ENCODE data around the gene MESD.

The MESD gene

GRCh38 chr15:81002009-81002330, 12.4 kb upstream of the MESD start:
- Histone ChIP-seq H3K9ac (ENCODE audit: low read depth in 1 of 2, low read length in 2 of 2) (peak overlapping the region; percentile 51 to 96), H3K36me3 (ENCODE audit: control insufficient read depth in 1 of 2, insufficient read depth in 2 of 2, low read length in 2 of 2) (peaks cover 0 to 7% of the 10 kb centered on the region in 2 donors), H3K4me1 (ENCODE audit: control insufficient read depth in 1 of 2, insufficient read depth in 2 of 2, low read length in 2 of 2) (peaks cover 13 to 22% of the 10 kb centered on the region in 2 donors), H3K4me3 (ENCODE audit: low read depth in 1 of 2, low read length in 2 of 2) (peak overlapping the region; percentile 90), H3K27ac (ENCODE audit: low read depth, low read length) (peak overlapping the region; percentile 97), H3K9me3 (ENCODE audit: control insufficient read depth in 1 of 2, low read length in 2 of 2) (no peaks in the 10 kb centered on the region), H3K27me3 (ENCODE audit: control insufficient read depth in 1 of 2, insufficient read depth in 2 of 2, low read length in 2 of 2) (no peaks in the 10 kb centered on the region)

GRCh38 chr15:81001152-81002008, 11.8 kb upstream of the MESD start:
- Histone ChIP-seq H3K9me3 (ENCODE audit: control insufficient read depth in 1 of 2, low read length in 2 of 2) (peaks cover under 1% of the 10 kb centered on the region in 2 donors), H3K27me3 (ENCODE audit: control insufficient read depth in 1 of 2, insufficient read depth in 2 of 2, low read length in 2 of 2) (no peaks in the 10 kb centered on the region), H3K4me1 (ENCODE audit: control insufficient read depth in 1 of 2, insufficient read depth in 2 of 2, low read length in 2 of 2) (peaks cover 13 to 22% of the 10 kb centered on the region in 2 donors)

GRCh38 chr15:81000624-81001151, 11.1 kb upstream of the MESD start, which contains the start of gene TLNRD1:
Gene TLNRD1 (plus strand): TSS chr15:81000923. CDS start chr15:81002272, 1,349 bp downstream.
- Histone ChIP-seq H3K9ac (ENCODE audit: low read depth in 1 of 2, low read length in 2 of 2) (peak within 1 kb of the TSS; percentile 86 to 96), H3K4me1 (ENCODE audit: control insufficient read depth in 1 of 2, insufficient read depth in 2 of 2, low read length in 2 of 2) (peaks cover 17 to 25% of the 10 kb centered on the region in 2 donors), H3K27me3 (ENCODE audit: control insufficient read depth in 1 of 2, insufficient read depth in 2 of 2, low read length in 2 of 2) (no peaks in the 10 kb centered on the region), H3K27ac (ENCODE audit: low read depth, low read length) (peak within 1 kb of the TSS; percentile 97), H3K36me3 (ENCODE audit: control insufficient read depth in 1 of 2, insufficient read depth in 2 of 2, low read length in 2 of 2) (peaks cover 0 to 7% of the 10 kb centered on the region in 2 donors), H3K9me3 (ENCODE audit: control insufficient read depth in 1 of 2, low read length in 2 of 2) (peaks cover 3 to 4% of the 10 kb centered on the region in 2 donors), H3K4me3 (ENCODE audit: low read depth in 1 of 2, low read length in 2 of 2) (peak within 1 kb of the TSS; percentile 90)

More at GRCh38 chr15:81001152-81002008, 11.8 kb upstream of the MESD start:
- peaks cover 0 to 7% of the 10 kb centered on the region in 2 donors for H3K36me3 ChIP-seq (ENCODE audit: control insufficient read depth in 1 of 2, insufficient read depth in 2 of 2, low read length in 2 of 2)
- peak overlapping the region; percentile 97 for H3K27ac ChIP-seq (ENCODE audit: low read depth, low read length)
- peak overlapping the region; percentile 64 to 96 for H3K9ac ChIP-seq (ENCODE audit: low read depth in 1 of 2, low read length in 2 of 2)
- peak overlapping the region; percentile 90 for H3K4me3 ChIP-seq (ENCODE audit: low read depth in 1 of 2, low read length in 2 of 2)

- peaks cover 21 to 30% of the 10 kb centered on the region in 2 donors for H3K4me1 ChIP-seq (ENCODE audit: control insufficient read depth in 1 of 2, insufficient read depth in 2 of 2, low read length in 2 of 2)
- peaks cover 0 to 7% of the 10 kb centered on the region in 2 donors for H3K36me3 ChIP-seq (ENCODE audit: control insufficient read depth in 1 of 2, insufficient read depth in 2 of 2, low read length in 2 of 2)
- H3K27me3 ChIP-seq (ENCODE audit: control insufficient read depth in 1 of 2, insufficient read depth in 2 of 2, low read length in 2 of 2): no peaks in the 10 kb centered on the region
- H3K27ac ChIP-seq (ENCODE audit: low read depth, low read length): peak overlapping the region; percentile 97
- peaks cover 3 to 4% of the 10 kb centered on the region in 2 donors for H3K9me3 ChIP-seq (ENCODE audit: control insufficient read depth in 1 of 2, low read length in 2 of 2)
- H3K4me3 ChIP-seq (ENCODE audit: low read depth in 1 of 2, low read length in 2 of 2): peak overlapping the region; percentile 90
- H3K9ac ChIP-seq (ENCODE audit: low read depth in 1 of 2, low read length in 2 of 2): peak overlapping the region; percentile 86 to 96
These were observed 10.6 kb upstream of the MESD start for GRCh38 chr15:81000144-81000623.

- Histone ChIP-seq H3K36me3 (ENCODE audit: control insufficient read depth in 1 of 2, insufficient read depth in 2 of 2, low read length in 2 of 2) (peaks cover 0 to 7% of the 10 kb centered on the region in 2 donors), H3K4me1 (ENCODE audit: control insufficient read depth in 1 of 2, insufficient read depth in 2 of 2, low read length in 2 of 2) (peaks cover 26 to 30% of the 10 kb centered on the region in 2 donors), H3K9ac (ENCODE audit: low read depth in 1 of 2, low read length in 2 of 2) (peak overlapping the region; percentile 86 to 96), H3K9me3 (ENCODE audit: control insufficient read depth in 1 of 2, low read length in 2 of 2) (peaks cover 3 to 4% of the 10 kb centered on the region in 2 donors), H3K27ac (ENCODE audit: low read depth, low read length) (peak overlapping the region; percentile 97), H3K4me3 (ENCODE audit: low read depth in 1 of 2, low read length in 2 of 2) (peak overlapping the region; percentile 90), H3K27me3 (ENCODE audit: control insufficient read depth in 1 of 2, insufficient read depth in 2 of 2, low read length in 2 of 2) (no peaks in the 10 kb centered on the region)
These were observed 10.0 kb upstream of the MESD start for GRCh38 chr15:80999623-81000036.

GRCh38 chr15:80998251-80998650, 8.6 kb upstream of the MESD start:
- H3K4me1 ChIP-seq (ENCODE audit: control insufficient read depth in 1 of 2, insufficient read depth in 2 of 2, low read length in 2 of 2): peaks cover 25 to 26% of the 10 kb centered on the region in 2 donors
- H3K4me3 ChIP-seq (ENCODE audit: low read depth in 1 of 2, low read length in 2 of 2): no peak overlapping the region
- no peak overlapping the region for H3K27ac ChIP-seq (ENCODE audit: low read depth, low read length)
- peaks cover 0 to 6% of the 10 kb centered on the region in 2 donors for H3K36me3 ChIP-seq (ENCODE audit: control insufficient read depth in 1 of 2, insufficient read depth in 2 of 2, low read length in 2 of 2)
- peaks cover 3 to 4% of the 10 kb centered on the region in 2 donors for H3K9me3 ChIP-seq (ENCODE audit: control insufficient read depth in 1 of 2, low read length in 2 of 2)
- no peaks in the 10 kb centered on the region for H3K27me3 ChIP-seq (ENCODE audit: control insufficient read depth in 1 of 2, insufficient read depth in 2 of 2, low read length in 2 of 2)
- H3K9ac ChIP-seq (ENCODE audit: low read depth in 1 of 2, low read length in 2 of 2): no peak overlapping the region

GRCh38 chr15:80997692-80998091, 8.1 kb upstream of the MESD start:
- Histone ChIP-seq H3K4me1 (ENCODE audit: control insufficient read depth in 1 of 2, insufficient read depth in 2 of 2, low read length in 2 of 2) (peaks cover 20 to 21% of the 10 kb centered on the region in 2 donors), H3K27me3 (ENCODE audit: control insufficient read depth in 1 of 2, insufficient read depth in 2 of 2, low read length in 2 of 2) (no peaks in the 10 kb centered on the region), H3K9me3 (ENCODE audit: control insufficient read depth in 1 of 2, low read length in 2 of 2) (peaks cover 3 to 4% of the 10 kb centered on the region in 2 donors), H3K27ac (ENCODE audit: low read depth, low read length) (no peak overlapping the region), H3K36me3 (ENCODE audit: control insufficient read depth in 1 of 2, insufficient read depth in 2 of 2, low read length in 2 of 2) (peaks cover 0 to under 1% of the 10 kb centered on the region in 2 donors), H3K4me3 (ENCODE audit: low read depth in 1 of 2, low read length in 2 of 2) (no peak overlapping the region), H3K9ac (ENCODE audit: low read depth in 1 of 2, low read length in 2 of 2) (no peak overlapping the region)

GRCh38 chr15:80996247-80996646, 6.6 kb upstream of the MESD start:
- no peak overlapping the region for H3K27ac ChIP-seq (ENCODE audit: low read depth, low read length)
- H3K36me3 ChIP-seq (ENCODE audit: control insufficient read depth in 1 of 2, insufficient read depth in 2 of 2, low read length in 2 of 2): no peaks in the 10 kb centered on the region
- peaks cover 18% of the 10 kb centered on the region in 2 donors for H3K4me1 ChIP-seq (ENCODE audit: control insufficient read depth in 1 of 2, insufficient read depth in 2 of 2, low read length in 2 of 2)
- no peak overlapping the region for H3K4me3 ChIP-seq (ENCODE audit: low read depth in 1 of 2, low read length in 2 of 2)
- no peaks in the 10 kb centered on the region for H3K27me3 ChIP-seq (ENCODE audit: control insufficient read depth in 1 of 2, insufficient read depth in 2 of 2, low read length in 2 of 2)
- no peak overlapping the region for H3K9ac ChIP-seq (ENCODE audit: low read depth in 1 of 2, low read length in 2 of 2)
- peaks cover 3 to 4% of the 10 kb centered on the region in 2 donors for H3K9me3 ChIP-seq (ENCODE audit: control insufficient read depth in 1 of 2, low read length in 2 of 2)

- Histone ChIP-seq H3K27me3 (ENCODE audit: control insufficient read depth in 1 of 2, insufficient read depth in 2 of 2, low read length in 2 of 2) (no peaks in the 10 kb centered on the region), H3K27ac (ENCODE audit: low read depth, low read length) (no peak overlapping the region), H3K4me1 (ENCODE audit: control insufficient read depth in 1 of 2, insufficient read depth in 2 of 2, low read length in 2 of 2) (peaks cover 18 to 27% of the 10 kb centered on the region in 2 donors), H3K4me3 (ENCODE audit: low read depth in 1 of 2, low read length in 2 of 2) (no peak overlapping the region), H3K36me3 (ENCODE audit: control insufficient read depth in 1 of 2, insufficient read depth in 2 of 2, low read length in 2 of 2) (no peaks in the 10 kb centered on the region), H3K9ac (ENCODE audit: low read depth in 1 of 2, low read length in 2 of 2) (no peak overlapping the region), H3K9me3 (ENCODE audit: control insufficient read depth in 1 of 2, low read length in 2 of 2) (peaks cover 3 to 4% of the 10 kb centered on the region in 2 donors)
These were observed 2.8 kb upstream of the MESD start for GRCh38 chr15:80992441-80992840.

GRCh38 chr15:80992006-80992405, 2.4 kb upstream of the MESD start:
- Histone ChIP-seq H3K27ac (ENCODE audit: low read depth, low read length) (no peak overlapping the region), H3K36me3 (ENCODE audit: control insufficient read depth in 1 of 2, insufficient read depth in 2 of 2, low read length in 2 of 2) (no peaks in the 10 kb centered on the region), H3K4me3 (ENCODE audit: low read depth in 1 of 2, low read length in 2 of 2) (no peak overlapping the region), H3K4me1 (ENCODE audit: control insufficient read depth in 1 of 2, insufficient read depth in 2 of 2, low read length in 2 of 2) (peaks cover 20 to 27% of the 10 kb centered on the region in 2 donors), H3K9ac (ENCODE audit: low read depth in 1 of 2, low read length in 2 of 2) (no peak overlapping the region), H3K27me3 (ENCODE audit: control insufficient read depth in 1 of 2, insufficient read depth in 2 of 2, low read length in 2 of 2) (no peaks in the 10 kb centered on the region), H3K9me3 (ENCODE audit: control insufficient read depth in 1 of 2, low read length in 2 of 2) (peaks cover 3 to 4% of the 10 kb centered on the region in 2 donors)
